ENCODE results near the gene NPTX1.
"Not testable (repeated sequence)": the region's sequence is repeated elsewhere in the genome, so short reads cannot be mapped to it uniquely, and the experiment has no call there.

The NPTX1 gene

GRCh38 chr17:80512233-80512632 is 35.8 kb upstream of the NPTX1 start:
- Histone ChIP-seq H3K9me3 (ENCODE audit: control insufficient read depth, low read length) (no peaks in the 10 kb centered on the region), H3K4me3 (ENCODE audit: low read length) (no peak overlapping the region), H3K36me3 (ENCODE audit: control insufficient read depth, insufficient read depth, low read length) (no peaks in the 10 kb centered on the region), H3K9ac (ENCODE audit: low read length) (no peak overlapping the region), H3K4me1 (ENCODE audit: control insufficient read depth, insufficient read depth, low read length) (no peaks in the 10 kb centered on the region), H3K27me3 (ENCODE audit: control insufficient read depth, insufficient read depth, low read length) (peaks cover 10% of the 10 kb centered on the region)

DNA sequence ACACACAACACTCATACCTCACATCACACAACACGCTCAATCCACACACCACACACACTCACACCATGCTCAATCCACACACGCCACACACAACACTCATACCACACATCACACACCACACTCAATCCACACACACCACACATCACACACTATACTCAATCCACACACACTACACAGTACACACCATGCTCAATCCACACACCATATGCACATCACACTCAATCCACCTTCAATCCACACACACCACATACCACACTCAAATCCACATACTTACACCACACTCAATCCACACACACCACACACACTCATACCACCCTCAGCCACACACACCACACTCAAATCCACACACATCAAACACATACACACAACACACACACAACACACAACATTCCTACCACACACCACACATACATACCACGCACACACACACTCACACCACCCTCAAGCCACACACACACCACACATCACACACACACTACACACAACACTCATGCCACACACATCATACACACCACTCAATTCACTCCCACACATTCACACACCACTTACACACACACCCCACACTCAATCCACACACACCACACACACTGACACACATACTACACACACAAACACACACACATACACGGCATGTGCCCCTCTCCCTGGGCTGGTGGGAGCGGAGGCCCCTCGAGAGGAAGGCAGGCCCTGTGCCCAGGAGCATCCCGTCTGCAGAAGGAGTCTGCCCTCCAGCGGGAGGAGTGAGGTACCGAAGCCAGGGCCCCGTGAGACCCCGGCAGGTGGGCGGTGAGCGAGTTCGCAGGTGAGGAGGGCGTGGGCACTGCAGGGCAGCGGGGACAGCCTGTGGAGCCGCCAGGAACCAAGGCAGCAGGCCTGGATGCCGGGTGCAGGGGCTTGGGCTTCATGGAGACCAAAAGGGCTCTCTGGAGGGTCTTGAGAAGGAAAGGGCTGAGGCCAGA is 35.1 kb upstream of the NPTX1 start:
- no peaks in the 10 kb centered on the region for H3K36me3 ChIP-seq (ENCODE audit: control insufficient read depth, insufficient read depth, low read length)
- H3K9me3 ChIP-seq (ENCODE audit: control insufficient read depth, low read length): no peaks in the 10 kb centered on the region
- H3K4me3 ChIP-seq (ENCODE audit: low read length): no peak overlapping the region
- H3K4me1 ChIP-seq (ENCODE audit: control insufficient read depth, insufficient read depth, low read length): no peaks in the 10 kb centered on the region
- no peak overlapping the region for H3K9ac ChIP-seq (ENCODE audit: low read length)
- peaks cover 10% of the 10 kb centered on the region for H3K27me3 ChIP-seq (ENCODE audit: control insufficient read depth, insufficient read depth, low read length)

GRCh38 chr17:80510772-80511171 is 34.4 kb upstream of the NPTX1 start:
- Histone ChIP-seq H3K36me3 (ENCODE audit: control insufficient read depth, insufficient read depth, low read length) (no peaks in the 10 kb centered on the region), H3K27me3 (ENCODE audit: control insufficient read depth, insufficient read depth, low read length) (peaks cover 10% of the 10 kb centered on the region), H3K4me1 (ENCODE audit: control insufficient read depth, insufficient read depth, low read length) (no peaks in the 10 kb centered on the region), H3K9me3 (ENCODE audit: control insufficient read depth, low read length) (no peaks in the 10 kb centered on the region), H3K9ac (ENCODE audit: low read length) (no peak overlapping the region), H3K4me3 (ENCODE audit: low read length) (no peak overlapping the region)

- Histone ChIP-seq H3K27me3 (ENCODE audit: control insufficient read depth, insufficient read depth, low read length) (peaks cover 10% of the 10 kb centered on the region), H3K9ac (ENCODE audit: low read length) (no peak overlapping the region), H3K36me3 (ENCODE audit: control insufficient read depth, insufficient read depth, low read length) (no peaks in the 10 kb centered on the region), H3K9me3 (ENCODE audit: control insufficient read depth, low read length) (no peaks in the 10 kb centered on the region), H3K4me3 (ENCODE audit: low read length) (no peak overlapping the region), H3K4me1 (ENCODE audit: control insufficient read depth, insufficient read depth, low read length) (no peaks in the 10 kb centered on the region)
Measured at GRCh38 chr17:80510132-80510531, 33.7 kb upstream of the NPTX1 start.

- H3K9ac ChIP-seq (ENCODE audit: low read length): no peak overlapping the region
- no peaks in the 10 kb centered on the region for H3K4me1 ChIP-seq (ENCODE audit: control insufficient read depth, insufficient read depth, low read length)
- peaks cover 10% of the 10 kb centered on the region for H3K27me3 ChIP-seq (ENCODE audit: control insufficient read depth, insufficient read depth, low read length)
- no peaks in the 10 kb centered on the region for H3K9me3 ChIP-seq (ENCODE audit: control insufficient read depth, low read length)
- no peak overlapping the region for H3K4me3 ChIP-seq (ENCODE audit: low read length)
- no peaks in the 10 kb centered on the region for H3K36me3 ChIP-seq (ENCODE audit: control insufficient read depth, insufficient read depth, low read length)
Measured at GRCh38 chr17:80509311-80509710, 32.9 kb upstream of the NPTX1 start.

- no peaks in the 10 kb centered on the region for H3K9me3 ChIP-seq (ENCODE audit: control insufficient read depth, low read length)
- H3K9ac ChIP-seq (ENCODE audit: low read length): no peak overlapping the region
- H3K27me3 ChIP-seq (ENCODE audit: control insufficient read depth, insufficient read depth, low read length): peaks cover 3% of the 10 kb centered on the region
- no peaks in the 10 kb centered on the region for H3K4me1 ChIP-seq (ENCODE audit: control insufficient read depth, insufficient read depth, low read length)
- no peak overlapping the region for H3K4me3 ChIP-seq (ENCODE audit: low read length)
- no peaks in the 10 kb centered on the region for H3K36me3 ChIP-seq (ENCODE audit: control insufficient read depth, insufficient read depth, low read length)
Measured at GRCh38 chr17:80507965-80508364, 31.6 kb upstream of the NPTX1 start.

GRCh38 chr17:80507177-80507576 is 30.8 kb upstream of the NPTX1 start:
- H3K27me3 ChIP-seq (ENCODE audit: control insufficient read depth, insufficient read depth, low read length); H3K4me1 ChIP-seq (ENCODE audit: control insufficient read depth, insufficient read depth, low read length); H3K4me3 ChIP-seq (ENCODE audit: low read length); H3K9me3 ChIP-seq (ENCODE audit: control insufficient read depth, low read length); H3K9ac ChIP-seq (ENCODE audit: low read length); H3K36me3 ChIP-seq (ENCODE audit: control insufficient read depth, insufficient read depth, low read length): not testable (repeated sequence)

GRCh38 chr17:80504686-80505413 is 28.4 kb upstream of the NPTX1 start:
- no peak overlapping the region for H3K4me3 ChIP-seq (ENCODE audit: low read length)
- H3K9ac ChIP-seq (ENCODE audit: low read length): no peak overlapping the region
- no peaks in the 10 kb centered on the region for H3K36me3 ChIP-seq (ENCODE audit: control insufficient read depth, insufficient read depth, low read length)
- peaks cover 10% of the 10 kb centered on the region for H3K27me3 ChIP-seq (ENCODE audit: control insufficient read depth, insufficient read depth, low read length)
- no peaks in the 10 kb centered on the region for H3K4me1 ChIP-seq (ENCODE audit: control insufficient read depth, insufficient read depth, low read length)
- no peaks in the 10 kb centered on the region for H3K9me3 ChIP-seq (ENCODE audit: control insufficient read depth, low read length)

DNA sequence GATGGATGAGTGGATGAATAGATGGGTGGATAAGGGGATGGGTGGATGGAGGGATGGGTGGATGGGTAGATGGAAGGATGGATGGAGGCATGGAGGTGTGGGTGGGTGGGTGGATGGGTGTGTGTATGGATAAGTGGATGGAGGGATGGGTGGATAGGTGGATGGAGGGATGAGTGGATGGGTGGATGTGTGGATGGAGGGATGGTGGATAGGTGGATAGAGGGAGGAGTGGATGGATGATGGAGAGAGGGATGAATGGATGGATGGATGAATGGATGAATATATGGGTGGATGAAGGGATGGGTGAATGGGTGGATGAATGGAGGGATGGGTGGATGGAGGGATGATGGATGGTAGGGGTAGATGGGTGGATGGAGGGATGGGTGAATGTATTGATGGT is 27.5 kb upstream of the NPTX1 start:
- no peak overlapping the region for H3K9ac ChIP-seq (ENCODE audit: low read length)
- H3K27me3 ChIP-seq (ENCODE audit: control insufficient read depth, insufficient read depth, low read length): peaks cover 19% of the 10 kb centered on the region
- no peaks in the 10 kb centered on the region for H3K4me1 ChIP-seq (ENCODE audit: control insufficient read depth, insufficient read depth, low read length)
- H3K4me3 ChIP-seq (ENCODE audit: low read length): no peak overlapping the region
- H3K9me3 ChIP-seq (ENCODE audit: control insufficient read depth, low read length): no peaks in the 10 kb centered on the region
- H3K36me3 ChIP-seq (ENCODE audit: control insufficient read depth, insufficient read depth, low read length): no peaks in the 10 kb centered on the region

GRCh38 chr17:80503031-80503430 is 26.6 kb upstream of the NPTX1 start:
- H3K27me3 ChIP-seq (ENCODE audit: control insufficient read depth, insufficient read depth, low read length): peaks cover 22% of the 10 kb centered on the region

DNA sequence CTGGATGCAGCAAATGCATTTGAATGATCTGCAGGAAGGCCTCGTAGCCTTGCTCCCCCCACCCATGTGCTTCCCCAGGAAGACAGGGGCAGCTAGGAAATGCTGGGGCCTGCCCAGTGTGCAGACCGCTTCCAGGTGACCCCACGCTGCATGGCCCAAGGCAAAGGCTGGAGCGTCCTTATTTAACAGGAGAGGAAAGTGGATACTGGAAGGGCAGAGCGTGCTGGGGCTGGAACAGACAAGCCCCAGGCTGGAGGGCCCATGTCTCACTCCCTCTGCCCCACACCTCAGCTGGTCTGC is 26.1 kb upstream of the NPTX1 start:
- Histone ChIP-seq H3K4me3 (ENCODE audit: low read length) (no peak overlapping the region), H3K27me3 (ENCODE audit: control insufficient read depth, insufficient read depth, low read length) (peaks cover 22% of the 10 kb centered on the region), H3K9me3 (ENCODE audit: control insufficient read depth, low read length) (no peaks in the 10 kb centered on the region), H3K4me1 (ENCODE audit: control insufficient read depth, insufficient read depth, low read length) (no peaks in the 10 kb centered on the region), H3K36me3 (ENCODE audit: control insufficient read depth, insufficient read depth, low read length) (no peaks in the 10 kb centered on the region), H3K9ac (ENCODE audit: low read length) (no peak overlapping the region)

More at GRCh38 chr17:80503031-80503430, 26.6 kb upstream of the NPTX1 start:
- no peaks in the 10 kb centered on the region for H3K4me1 ChIP-seq (ENCODE audit: control insufficient read depth, insufficient read depth, low read length)
- H3K36me3 ChIP-seq (ENCODE audit: control insufficient read depth, insufficient read depth, low read length): no peaks in the 10 kb centered on the region
- no peaks in the 10 kb centered on the region for H3K9me3 ChIP-seq (ENCODE audit: control insufficient read depth, low read length)
- no peak overlapping the region for H3K4me3 ChIP-seq (ENCODE audit: low read length)
- no peak overlapping the region for H3K9ac ChIP-seq (ENCODE audit: low read length)

DNA sequence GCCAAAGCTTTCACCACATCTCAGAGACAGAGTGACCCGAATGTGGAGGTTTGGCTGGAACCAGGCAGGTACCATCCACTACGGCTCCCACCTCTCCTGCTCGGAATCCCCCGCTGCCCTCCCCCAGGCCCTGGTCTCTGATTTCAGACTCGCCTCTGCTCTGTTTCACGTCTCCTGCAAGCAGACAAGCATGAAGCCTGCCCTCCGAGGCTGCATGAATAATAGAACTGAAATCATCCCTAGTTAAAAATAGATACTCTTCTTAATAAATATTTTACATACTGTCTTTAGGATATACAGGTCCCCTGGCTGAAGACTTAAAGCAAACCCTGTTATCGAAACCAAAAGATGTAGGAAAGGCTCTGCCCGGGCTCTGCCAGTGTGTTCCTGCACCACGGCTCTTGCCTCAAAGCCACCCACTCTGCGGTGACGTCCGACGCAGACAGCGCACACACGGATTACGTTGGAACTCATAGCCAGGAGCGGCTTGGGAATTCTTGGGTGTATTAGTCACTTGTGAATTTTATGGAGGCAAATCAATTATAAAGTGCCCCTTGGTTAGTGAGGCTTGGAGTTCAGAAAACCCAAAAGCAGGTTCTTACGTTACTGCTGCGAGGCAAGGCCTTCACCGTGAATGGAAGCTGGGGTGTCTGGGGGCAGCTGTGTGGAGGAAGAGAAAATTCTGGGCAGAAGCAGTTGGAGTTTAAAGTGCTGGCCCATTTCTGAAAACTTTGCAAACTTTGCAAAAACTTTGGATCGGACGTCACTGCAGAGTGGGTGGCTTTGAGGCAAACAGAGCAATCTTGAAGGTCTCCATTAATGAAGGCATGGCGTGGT is 25.6 kb upstream of the NPTX1 start:
- no peak overlapping the region for H3K4me3 ChIP-seq (ENCODE audit: low read length)
- no peaks in the 10 kb centered on the region for H3K36me3 ChIP-seq (ENCODE audit: control insufficient read depth, insufficient read depth, low read length)
- H3K9me3 ChIP-seq (ENCODE audit: control insufficient read depth, low read length): no peaks in the 10 kb centered on the region
- H3K4me1 ChIP-seq (ENCODE audit: control insufficient read depth, insufficient read depth, low read length): no peaks in the 10 kb centered on the region
- H3K9ac ChIP-seq (ENCODE audit: low read length): no peak overlapping the region
- H3K27me3 ChIP-seq (ENCODE audit: control insufficient read depth, insufficient read depth, low read length): peaks cover 24% of the 10 kb centered on the region
